Activated T-cell treated with anti-CD3 and anti-CD28 coated beads, Interleukin-2, amount 50 U/mL, for 1 hour (primary cell): ENCODE data around the gene HUNK.
A peak's percentile ranks its signal among the peaks of the same experiment; 100 is the strongest.
"Not testable (repeated sequence)": the region's sequence is repeated elsewhere in the genome, so short reads cannot be mapped to it uniquely, and the experiment has no call there.

Experiments
- DNase-seq: peaks from one replicate; pipeline ENCODE4 v3.0.0-alpha.2; 2020

Gene HUNK

DNA sequence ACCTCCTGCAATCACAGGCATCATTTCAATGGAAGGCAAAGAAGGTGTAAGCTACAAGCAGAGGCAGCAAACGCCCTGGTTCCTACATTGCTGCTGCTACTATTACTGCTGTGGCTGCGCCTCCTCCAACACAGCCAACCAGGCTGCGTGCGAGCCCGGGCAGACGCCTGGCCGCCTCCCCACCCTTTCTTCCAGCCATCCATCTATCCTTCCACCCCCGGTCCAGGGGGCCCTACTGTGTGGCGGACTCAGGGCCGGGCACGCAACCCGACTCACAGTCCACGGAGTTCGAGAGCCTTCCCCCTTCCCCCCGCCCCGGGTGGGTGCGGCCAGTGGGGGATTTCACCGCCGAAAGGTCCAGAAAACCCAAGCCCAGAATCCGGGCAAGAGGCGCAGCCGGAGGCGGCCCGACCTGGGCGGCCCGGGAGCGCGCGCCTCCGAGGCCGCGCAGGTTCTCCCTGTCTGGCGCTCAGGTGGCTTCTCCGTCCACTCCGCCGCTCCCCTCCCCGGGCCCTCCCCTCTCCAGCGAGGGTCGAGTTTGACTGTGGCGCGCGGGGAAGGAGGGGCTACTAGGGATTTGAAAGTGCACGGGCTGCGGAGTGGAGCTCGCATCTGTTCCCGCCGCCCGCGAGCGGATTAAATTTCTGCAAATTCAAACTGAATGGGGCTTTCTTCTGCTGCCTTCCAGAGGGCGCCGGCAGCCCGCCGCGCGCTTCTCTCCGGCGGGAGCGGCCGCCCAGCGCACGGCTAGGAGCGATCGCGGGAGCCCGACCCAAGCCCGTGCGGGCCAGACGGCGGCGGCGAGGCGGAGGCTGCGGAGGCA is at the start of gene HUNK:
TSS of gene HUNK (plus strand) at position 569 of the 823 bp plus-strand sequence. CDS start 655 bp downstream, outside the sequence.
- peak; percentile 21 for DNase-seq

DNA sequence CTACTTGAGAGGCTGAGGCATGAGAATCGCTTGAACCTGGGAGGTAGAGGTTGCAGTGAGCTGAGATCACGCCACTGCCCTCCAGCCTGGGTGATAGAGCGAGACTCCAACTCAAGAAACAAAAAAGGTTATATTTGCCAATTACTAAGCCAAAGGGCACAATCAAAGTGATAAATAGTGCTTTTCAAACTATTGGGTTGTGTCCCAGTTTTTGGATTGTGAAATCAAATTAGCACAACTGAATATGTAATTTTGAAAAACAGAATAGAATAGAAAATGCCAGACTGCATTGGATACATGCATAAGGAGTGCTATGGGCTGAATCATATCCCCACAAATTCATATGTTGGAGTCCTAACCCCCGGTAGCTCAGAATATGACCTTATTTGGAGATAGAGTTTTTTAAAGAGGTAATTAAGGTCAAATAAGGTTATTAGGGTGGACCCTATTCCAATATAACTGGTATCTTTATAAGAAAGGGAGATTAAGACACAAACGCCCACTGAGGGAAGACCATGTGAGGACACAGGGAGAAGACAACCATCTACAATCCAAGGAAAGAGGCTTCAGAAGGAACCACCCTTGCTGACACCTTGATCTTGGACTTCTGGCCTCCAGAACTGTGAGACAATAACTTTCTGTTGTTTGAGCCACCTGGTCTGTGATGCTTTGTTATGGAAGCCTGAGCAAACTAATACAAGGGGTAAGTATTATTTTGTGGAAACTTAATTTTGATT is 42.9 kb upstream of the HUNK start:
- DNase-seq: no peak

DNA sequence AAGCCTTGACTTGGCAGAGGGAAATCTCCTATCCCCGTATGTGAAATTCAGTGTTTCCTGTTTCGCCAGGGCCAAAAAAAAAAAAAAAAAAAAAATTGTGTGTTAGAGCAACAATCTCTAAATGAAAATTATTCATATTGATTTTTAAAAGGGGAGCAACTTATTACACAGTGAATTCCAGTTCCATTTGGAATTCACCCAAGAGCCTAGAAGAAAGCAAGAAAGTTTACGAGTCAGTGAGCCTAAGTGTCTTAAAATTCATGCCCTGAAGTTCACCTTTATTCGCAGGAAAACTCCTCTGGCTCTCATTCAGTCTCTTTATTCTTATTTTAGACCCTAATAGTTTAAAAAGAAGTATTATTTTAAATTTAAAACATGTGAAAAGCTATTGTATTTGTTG is 42.1 kb upstream of the HUNK start:
- DNase-seq: no peak

DNA sequence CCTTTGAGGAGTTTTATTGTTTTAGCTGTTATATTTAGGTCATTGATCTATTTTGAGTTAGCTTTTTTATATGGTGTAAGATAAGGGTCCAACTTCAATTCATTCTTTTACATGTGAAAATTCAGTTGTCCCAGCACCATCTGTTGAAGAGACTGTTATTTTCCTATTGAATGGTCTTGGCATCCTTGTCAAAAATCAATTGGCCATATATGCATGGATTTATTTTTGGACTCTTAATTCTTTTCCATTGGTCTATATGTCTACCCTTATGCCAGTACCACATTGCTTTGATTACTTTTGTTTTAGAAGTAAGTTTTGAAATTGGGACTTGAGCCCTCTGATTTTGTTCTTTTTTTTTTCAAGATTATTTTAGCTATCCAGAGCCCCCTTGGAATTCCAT is 35.8 kb upstream of the HUNK start:
- no peak for DNase-seq

DNA sequence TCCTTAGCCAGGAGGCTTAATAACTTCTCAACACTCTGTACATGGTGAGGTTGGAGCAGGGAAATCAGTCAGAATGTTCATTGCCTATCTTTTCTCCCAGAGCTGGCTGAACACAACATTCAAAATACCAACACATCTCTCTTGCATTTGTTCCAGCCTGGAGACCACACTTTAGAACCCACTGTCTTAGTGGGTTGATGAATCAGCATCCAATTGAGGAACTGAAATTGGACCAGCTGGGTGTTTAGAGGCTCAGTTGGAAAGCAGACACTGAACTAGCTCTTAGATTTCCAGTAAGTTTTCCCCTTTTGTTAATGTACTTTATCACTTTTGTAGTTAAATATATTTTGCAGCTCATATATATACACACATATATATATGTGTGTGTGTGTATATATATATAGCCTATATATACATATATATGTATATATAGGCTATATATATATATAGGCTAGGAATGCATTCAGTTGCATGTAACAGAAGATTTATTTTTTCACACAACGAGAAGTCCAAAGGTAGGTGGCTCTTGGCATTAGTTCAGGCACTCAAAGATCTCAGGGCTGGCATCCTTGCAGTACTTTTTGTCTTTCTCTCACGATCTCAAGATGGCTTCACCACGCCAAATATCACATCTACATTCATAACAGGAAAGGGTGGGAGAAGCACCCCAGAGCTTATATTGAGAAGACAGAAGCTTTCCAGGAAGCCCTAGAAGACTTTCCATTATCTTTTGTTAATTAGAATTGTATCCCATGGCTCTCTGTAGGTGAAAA is 35.0 kb upstream of the HUNK start:
- DNase-seq: no peak

DNA sequence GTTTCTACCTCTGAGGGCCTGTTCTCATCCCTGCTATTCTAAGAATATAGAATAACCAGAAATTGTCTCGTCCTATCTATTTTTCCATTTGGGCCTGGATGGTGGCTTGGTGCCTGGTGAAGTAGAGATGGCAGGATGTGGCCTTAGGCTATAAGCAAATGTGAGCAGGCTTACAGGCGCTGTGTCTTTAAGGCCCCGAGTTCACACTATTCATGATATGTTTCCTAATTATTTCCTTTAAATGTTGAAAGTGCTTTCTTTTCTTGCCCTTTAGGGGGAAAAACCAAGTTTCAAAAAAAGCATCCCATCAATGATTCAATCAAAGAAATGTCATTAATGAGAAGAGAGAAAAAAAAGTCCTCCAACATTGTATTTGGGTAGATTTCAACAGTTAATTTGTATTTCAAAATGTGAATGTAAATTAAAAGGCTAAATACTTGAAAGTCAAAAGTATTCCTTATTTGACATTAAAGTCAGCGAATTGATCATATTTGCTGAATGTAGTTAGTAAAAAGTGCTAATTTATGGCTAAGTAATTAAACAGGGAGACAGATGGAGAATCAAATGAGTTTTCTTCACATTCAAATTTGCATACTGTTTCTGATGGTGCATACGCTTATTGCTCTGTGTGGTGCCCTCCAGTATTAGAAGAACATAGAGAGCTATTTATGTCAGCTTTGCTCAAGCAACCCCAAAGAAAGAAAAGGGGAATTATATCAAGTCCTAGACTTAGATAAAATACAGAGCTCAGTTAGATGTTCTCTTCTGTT is 34.0 kb upstream of the HUNK start:
- DNase-seq: no peak

DNA sequence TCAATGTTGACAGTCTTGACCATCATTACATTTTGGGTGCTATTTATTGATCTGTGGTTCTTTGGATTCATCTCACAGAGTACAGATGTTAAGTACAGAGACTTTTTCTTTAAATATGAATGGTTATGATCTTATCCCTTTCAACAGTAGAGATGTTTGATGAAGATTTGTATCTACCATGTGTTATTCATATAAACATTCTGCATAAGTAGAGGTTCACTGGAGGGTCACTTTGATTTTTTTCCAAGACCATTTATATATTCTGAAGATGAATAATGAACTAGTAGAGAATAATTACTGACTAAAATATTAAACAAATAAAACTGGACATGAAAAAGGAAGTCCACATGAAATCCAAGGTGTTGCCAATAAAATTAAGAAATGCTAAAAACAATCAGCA is 28.6 kb upstream of the HUNK start:
- no peak for DNase-seq

DNA sequence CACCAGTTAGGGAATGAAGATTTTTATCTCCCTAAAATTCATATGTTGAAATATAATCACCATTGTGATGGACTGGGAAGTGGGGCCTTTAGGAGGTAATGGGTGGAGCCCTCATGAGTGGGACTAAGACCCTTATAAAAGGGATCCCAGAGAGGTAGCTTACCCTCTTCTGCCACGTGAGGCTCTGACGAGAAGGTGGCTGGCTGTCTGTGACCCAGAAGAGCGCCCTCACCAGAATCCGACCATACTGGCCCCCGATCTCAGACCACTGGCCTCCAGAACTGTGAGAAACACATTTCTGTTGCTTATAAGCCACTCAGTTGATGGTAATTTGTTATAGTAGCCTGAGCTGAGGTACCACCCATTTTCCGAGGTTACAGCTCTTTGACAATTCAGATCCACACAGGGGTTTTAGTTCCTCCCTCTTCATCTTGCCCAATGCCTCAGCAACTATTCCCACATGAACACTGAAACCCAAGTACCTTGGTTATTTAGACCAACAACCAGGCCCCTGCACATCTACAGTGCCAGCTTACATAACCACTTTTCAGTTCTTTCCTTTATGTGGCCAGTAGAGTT is 27.6 kb upstream of the HUNK start:
- no peak for DNase-seq

DNA sequence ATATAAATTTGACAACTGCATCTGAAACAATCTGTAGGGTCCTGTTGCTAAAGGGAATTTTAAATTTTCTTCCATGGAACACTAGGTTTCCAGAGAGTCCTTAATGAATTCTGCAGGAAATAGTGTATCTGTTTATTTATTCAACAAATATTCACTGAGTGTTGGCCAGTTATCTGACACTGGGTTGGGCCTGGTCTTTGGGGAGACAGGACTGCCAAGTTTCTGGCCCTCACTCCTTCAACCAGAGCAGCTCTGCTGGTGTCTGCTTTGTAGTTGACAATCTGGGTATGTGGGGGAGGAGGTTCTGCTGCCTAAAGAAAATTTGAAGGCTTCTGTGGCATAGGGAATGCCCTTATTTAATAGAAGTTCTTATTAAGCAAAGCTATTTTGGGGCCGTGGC is 26.1 kb upstream of the HUNK start:
- no peak for DNase-seq

DNA sequence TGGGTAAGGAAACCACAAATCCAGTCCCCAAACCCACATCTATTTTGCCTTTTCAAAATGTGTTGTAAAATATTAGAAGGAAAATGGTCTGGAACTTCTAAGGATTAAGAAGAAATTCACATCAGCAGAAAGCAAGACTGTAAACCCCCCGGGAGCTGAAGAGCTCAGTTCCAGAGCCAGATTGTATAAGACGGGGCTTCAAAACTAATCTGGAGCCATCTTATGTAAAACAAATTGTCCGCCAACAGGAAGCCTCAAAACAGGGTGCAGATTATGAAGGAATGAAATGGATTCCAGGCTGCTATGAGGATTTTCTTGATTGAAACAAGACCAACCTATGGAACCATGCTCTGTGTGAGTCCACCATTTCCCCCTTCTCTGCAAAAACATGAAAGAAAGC is 25.1 kb upstream of the HUNK start:
- DNase-seq: no peak

DNA sequence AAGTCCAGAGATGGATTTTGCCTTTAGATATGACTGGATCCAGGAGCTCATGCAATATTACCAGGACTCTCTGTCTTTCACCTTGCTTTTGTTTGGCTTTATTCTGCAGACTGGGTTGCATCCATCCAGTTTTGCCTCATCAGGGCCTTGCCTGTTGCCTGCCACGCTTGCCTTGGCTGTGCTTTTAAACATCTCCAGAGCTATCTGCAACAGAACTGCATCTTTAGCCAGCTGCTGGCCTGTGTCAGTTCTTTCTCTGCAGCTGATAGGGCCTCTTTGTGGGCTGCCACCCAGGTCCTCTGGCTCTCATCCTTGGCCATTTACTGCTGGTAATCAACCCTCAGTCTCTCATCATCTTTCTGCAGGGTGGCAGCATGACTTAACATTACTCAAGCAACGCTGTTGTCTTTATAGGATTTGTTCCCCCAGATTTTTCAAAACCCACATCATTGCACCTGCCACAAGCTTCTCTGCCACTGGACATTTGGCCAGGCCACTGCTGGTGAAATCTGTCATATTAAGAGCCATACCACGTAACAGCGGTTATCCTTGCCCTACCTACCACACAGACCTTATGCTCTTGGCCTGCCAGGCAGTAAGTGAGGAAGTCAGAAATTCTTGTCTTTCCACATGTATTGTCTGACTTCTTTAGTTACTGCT is 24.4 kb upstream of the HUNK start:
- no peak for DNase-seq

DNA sequence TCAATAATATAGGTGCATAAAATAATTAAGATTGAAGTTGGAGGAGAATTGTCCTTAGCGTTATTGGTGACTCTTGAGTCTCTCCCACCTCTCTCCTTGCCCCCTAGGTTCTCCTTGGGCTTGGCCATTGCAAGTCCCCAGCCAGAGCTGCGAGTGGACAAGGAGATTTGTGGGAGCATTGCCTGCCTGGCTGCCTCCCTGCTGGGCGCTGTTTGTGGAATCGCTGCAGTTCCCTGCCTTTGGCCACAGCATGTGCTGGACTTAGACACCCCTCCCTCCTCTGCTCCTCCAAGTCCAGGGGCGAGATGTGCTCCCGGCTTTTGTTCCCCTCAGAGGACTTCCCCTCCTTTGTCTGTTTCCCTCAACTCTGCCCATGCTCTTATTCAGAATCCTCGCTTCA is 21.9 kb upstream of the HUNK start:
- DNase-seq: no peak

DNA sequence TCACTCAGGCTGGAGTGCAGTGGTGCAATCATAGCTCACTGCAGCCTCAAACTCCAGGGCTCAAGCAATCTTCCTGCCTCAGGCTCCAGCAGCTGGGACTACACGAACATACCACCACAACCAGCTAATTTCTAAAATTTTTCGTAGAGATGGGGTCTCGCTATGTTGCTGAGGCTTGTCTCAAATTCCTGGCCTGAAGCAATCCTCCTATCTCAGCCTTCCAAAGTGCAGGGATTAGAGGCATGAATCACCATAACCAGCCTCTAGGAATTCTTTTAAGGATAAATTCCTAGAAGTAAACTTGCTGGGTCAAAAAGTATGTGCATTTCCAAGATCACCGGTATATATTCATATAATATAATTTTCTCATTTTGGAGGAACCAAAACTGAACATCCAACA is 17.6 kb upstream of the HUNK start:
- no peak for DNase-seq

DNA sequence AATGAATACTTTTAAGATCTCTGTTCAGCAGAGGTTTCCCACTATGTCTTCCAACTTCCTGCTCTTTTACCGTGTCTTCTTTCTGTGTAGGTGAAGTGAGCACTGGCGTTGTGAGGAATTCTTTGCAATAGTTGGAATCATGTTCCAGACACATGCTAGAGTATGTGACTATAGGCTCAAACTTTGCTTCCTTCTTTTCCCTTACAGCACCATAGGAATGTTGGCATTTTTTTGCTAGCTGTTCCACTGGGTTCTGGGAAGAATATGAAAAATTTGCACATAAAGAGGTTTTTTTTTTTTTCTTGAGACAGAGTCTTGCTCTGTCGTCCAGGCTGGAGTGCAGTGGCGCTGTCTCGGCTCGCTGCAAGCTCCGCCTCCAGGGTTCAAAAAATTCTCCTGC is 15.7 kb upstream of the HUNK start:
- no peak for DNase-seq

DNA sequence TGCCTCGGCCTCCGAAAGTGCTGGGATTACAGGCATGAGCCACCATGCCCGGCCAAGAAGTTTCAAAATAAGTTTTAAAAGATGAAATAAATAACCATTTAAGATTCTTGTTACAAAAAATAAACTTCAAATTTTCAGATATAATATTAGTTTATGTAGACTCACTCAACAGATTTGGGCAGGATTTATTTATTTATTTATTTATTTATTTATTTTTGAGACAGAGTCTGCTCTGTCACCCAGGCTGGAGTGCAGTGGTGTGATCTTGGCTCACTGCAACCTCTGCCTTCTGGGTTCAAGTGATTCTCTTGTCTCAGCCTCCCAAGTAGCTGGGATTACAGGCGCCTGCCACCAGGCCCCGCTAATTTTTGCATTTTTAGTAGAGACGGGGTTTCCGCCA is 15.2 kb upstream of the HUNK start:
- not testable (repeated sequence) for DNase-seq

DNA sequence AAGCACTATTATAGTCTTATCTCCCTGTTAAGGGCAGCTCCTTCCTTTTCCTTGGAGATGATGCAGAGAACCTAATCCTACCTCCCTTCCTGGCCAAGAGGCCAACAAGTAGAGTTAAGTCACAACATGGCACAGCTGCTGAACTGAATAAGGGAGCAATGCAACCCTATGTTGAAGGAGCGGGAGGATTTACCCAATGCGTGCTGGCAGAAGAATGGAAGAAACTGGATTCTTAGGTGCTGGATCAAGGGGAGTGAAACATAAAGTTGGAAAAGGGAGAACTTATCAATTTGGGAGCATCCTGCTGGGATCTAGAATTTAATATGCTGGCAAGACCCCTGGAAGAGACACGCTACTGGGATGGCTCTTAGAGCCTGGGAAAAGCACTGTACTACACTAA is 12.0 kb upstream of the HUNK start:
- no peak for DNase-seq

DNA sequence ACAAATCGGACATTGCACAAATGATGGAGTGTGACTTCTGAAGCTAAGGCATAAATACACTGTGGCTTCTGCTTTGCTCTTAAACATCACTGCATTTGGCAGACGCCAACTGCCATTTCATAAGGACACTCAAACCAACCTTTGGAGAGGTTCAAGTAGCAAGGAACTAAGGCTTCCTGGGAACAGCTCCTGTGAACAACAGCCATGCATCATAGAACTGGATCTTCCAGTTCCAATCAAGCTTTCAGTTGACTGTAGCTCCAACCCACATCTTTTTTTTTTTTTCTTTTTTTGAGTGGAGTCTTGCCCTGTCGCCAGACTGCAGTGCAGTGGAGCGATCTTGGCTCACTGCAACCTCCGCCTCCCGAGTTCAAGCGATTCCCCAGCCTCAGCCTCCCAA is 10.7 kb upstream of the HUNK start:
- DNase-seq: no peak

DNA sequence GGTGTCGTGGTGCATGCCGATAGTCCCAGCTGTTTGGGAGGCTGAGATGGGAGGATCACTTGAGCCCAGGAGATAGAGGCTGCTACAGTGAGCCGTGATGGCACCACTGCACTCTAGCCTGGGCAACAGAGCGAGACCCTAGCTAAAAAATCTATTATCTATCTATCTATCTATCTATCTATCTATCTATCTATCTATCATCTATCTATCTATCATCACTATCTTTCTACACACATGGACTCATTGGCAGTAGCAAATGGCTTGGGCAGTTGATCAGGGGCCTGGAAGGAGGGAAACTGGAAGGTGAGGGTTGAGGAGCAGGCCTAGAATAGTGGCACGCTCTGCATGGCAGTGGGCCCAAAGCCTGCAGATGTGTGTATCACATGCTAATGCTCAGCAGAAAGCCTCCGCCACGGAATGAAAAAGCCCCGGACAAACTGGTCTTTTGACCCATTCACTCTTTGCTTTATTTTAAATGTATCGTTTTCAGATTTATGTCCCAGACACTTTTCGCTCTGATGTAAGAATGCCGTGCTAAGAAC is 7.3 kb upstream of the HUNK start:
- DNase-seq: no peak

DNA sequence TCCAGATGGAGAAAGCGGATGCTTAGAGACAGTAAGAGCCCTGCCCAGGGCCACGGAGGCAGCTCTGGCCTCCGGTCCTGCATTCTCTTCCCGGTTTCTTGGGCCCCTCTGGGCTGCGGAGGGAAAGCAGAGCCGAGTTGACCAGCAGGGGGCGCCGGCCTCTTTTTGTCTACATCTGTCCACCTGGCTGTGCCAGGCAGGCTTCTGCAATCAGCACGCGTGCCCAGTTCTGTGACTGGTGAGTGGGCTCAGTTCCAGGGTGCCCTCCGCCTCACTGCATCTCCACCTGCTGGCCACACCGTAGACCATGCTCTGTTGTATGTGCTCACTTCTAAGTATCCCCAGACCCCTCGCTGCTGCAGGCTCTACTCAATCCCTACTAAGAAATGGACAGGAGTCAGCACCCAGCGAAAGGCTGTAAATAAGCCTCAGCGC is 6.7 kb upstream of the HUNK start:
- DNase-seq: peak; percentile 67

DNA sequence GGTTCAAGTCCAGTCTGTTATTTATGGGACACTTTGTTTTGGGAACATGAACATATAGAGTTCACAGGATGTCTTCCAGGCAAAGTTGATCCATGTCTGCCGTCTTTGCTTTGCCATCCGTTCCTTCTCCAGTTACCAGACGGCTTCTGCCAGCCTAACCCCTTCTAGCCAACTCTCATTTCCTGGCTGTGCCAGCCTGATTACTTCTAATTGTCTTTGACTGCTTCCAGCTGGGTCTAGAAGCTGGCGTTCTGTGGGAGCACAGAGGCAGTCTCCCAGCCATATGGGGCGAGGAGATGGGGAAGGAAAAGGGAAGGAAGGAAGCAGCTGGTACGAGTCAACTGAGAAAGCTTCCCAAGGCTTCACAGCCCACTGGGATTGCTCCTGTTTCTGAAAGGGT is 3.1 kb upstream of the HUNK start:
- DNase-seq: no peak

DNA sequence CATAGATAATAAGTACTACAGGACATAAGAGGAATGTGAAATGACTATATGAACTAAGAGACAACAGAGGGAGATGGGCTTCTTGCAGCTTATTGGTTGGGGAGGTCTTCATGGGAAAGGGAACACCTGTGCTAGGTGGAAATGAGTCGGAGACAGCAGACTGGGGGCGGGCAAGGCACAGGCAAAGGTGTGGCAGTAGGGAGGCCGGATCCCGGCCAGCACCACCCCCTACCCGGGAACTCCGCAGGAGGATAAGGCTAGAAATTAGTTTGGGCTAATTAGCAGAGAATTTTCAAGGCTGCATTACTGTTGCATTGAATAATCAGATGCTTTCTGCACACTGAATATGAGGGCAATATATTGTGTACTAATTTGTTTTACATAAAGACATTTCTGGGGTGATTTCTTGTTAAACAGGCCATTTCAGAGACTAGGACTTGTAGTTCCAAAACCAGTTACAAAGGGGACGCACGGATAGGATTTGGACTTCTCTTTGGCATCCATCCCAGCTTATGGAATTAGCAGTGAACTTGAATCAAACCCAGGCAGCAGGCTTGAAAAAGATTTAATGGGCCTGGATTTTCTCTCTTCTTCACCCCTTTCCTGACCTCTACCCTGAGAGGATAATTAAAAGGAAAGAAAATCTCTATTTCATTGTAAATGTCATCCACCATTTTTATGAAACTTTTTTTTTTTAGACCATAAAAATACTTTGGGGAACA is 2.2 kb upstream of the HUNK start:
- DNase-seq: no peak
